HG02588 (cell line): ENCODE data around the gene ARID2.

Source experiments
- ATAC-seq: cut with Tn5 transposase; IDR thresholded peaks from one replicate; pipeline ENCODE4 v1.9.1; 2021; ENCODE audit warnings: mild to moderate bottlenecking, moderate library complexity; ENCODE audit not compliant: unreplicated experiment

The ARID2 gene, protein sequence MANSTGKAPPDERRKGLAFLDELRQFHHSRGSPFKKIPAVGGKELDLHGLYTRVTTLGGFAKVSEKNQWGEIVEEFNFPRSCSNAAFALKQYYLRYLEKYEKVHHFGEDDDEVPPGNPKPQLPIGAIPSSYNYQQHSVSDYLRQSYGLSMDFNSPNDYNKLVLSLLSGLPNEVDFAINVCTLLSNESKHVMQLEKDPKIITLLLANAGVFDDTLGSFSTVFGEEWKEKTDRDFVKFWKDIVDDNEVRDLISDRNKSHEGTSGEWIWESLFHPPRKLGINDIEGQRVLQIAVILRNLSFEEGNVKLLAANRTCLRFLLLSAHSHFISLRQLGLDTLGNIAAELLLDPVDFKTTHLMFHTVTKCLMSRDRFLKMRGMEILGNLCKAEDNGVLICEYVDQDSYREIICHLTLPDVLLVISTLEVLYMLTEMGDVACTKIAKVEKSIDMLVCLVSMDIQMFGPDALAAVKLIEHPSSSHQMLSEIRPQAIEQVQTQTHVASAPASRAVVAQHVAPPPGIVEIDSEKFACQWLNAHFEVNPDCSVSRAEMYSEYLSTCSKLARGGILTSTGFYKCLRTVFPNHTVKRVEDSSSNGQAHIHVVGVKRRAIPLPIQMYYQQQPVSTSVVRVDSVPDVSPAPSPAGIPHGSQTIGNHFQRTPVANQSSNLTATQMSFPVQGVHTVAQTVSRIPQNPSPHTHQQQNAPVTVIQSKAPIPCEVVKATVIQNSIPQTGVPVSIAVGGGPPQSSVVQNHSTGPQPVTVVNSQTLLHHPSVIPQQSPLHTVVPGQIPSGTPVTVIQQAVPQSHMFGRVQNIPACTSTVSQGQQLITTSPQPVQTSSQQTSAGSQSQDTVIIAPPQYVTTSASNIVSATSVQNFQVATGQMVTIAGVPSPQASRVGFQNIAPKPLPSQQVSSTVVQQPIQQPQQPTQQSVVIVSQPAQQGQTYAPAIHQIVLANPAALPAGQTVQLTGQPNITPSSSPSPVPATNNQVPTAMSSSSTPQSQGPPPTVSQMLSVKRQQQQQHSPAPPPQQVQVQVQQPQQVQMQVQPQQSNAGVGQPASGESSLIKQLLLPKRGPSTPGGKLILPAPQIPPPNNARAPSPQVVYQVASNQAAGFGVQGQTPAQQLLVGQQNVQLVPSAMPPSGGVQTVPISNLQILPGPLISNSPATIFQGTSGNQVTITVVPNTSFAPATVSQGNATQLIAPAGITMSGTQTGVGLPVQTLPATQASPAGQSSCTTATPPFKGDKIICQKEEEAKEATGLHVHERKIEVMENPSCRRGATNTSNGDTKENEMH (N-terminal part only)

DNA sequence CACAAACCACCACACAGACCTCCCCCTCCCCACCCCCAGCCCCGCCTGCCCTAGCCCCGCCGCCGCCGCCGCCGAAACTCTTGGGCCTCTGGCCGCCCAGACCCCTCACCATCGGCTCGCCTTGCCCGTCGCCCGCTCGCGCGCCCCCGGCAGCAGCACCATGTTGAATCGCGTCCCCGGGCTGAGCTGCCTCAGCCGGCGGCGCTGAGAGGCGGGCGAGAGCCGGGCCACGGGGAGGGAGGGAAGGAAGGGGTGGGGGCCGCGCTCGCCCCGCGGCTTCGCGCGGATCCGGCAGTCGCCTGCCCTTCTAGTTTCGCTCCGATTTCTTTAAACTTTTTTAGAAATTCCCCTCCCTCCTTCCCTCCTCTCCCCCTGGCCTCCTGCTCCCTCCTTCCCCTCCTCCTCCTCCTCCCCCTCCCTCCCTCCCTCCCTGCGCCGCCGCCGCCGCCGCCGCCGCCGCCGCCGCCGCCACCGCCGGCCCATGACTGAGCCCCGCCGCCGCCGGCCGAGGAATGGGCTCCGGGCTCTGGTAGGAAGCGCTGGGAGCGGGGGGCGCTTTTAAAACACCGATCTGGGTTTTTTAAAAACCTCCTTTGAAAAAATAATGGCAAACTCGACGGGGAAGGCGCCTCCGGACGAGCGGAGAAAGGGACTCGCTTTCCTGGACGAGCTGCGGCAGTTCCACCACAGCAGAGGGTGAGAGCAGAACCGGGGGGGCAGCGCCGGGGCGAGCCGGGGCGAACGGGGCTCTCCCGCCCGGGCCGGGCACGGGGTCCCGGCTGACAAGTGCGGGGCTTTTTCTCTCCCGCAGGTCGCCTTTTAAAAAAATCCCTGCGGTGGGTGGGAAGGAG lies at the start of gene ARID2:
Gene ARID2 (plus strand): TSS at position 474 of the 851 bp plus-strand sequence. CDS start 131 bp downstream, at position 605.
- ATAC-seq, result peak; percentile 14

DNA sequence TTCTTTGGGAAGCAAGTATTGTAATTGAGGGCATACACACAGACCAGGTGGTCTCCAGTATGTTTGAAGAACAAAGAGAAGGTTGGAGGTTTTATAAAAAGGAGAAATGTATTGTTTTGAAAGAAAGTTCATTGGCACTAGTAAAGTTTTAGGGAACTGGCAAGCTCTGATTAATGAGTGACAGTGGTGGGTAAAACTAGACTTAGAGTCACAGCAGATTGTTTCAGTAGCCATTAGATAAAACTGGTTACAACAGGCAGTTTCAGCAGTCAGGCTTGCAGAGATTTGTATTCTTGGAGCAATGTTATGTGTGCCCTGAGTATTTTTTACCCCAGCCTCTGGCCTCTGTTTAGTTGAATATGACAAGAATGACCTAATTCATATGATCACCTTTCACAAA lies 49.1 kb upstream of the ARID2 start:
- no peak for ATAC-seq

DNA sequence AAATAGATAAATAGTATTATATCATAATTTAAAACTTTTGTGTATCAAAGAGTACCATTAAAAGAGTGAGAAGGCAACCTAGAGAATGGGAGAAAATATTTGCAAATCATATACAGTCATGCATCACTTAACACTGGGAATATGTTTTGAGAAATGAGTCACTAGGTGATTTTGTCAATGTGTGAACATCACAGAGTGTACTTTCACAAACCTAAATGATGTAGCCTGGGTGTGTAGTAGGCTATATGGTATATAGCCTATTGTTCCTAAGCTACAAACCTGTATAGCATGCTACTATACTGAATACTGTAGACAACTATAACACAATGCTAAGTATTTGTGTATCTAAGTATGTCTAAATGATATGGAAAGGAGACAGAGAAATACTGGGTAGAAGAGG lies 48.0 kb upstream of the ARID2 start:
- no peak for ATAC-seq

- ATAC-seq, result peak; percentile 49
Observed at GRCh38 chr12:45685680-45686079, 43.8 kb upstream of the ARID2 start.

DNA sequence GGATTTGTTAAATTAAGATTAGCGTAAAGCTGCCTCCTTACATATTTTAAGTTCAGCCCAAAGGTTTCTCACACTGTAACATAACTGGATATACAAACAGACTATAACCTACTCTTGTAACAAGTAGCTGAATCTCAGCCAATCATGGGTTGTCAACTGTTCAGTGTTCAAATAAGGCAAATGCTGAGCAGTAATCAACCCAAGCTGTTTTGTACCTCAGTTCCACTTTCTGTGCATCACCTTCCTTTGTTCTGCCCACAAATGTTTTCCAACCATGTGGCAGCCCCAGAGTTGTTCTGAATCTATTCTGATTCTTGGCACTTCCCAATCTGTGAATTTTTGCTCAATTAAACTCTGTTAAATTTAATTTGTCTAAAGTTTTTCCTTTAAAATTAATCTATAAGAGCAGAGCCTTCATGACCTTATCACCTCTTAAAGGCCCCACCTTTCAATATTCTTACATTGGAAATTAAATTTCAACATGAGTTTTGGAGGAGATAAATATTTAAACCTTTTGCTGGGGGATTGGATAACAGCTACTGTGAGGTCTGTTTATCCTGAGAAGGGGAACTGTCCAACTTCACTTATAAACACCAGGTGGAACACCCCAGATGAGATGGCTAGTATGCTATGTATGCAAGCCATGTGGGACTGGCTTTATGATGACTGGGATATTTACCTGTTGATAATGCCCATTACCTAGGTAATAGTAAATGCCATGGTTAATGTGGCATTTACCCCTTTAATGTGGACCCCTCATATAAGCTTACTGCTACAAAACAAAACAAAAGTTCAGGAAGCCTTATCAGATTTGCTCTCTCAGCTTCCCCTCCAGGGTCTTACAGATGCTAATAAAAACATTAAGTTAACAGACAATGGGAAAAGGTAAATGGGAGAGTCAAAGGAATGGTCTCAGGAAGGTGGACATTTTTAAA lies 42.2 kb upstream of the ARID2 start:
- no peak for ATAC-seq

GRCh38 chr12:45688183-45688582 lies 41.3 kb upstream of the ARID2 start:
- ATAC-seq, result no peak

GRCh38 chr12:45695035-45695434 lies 34.5 kb upstream of the ARID2 start:
- no peak for ATAC-seq

- ATAC-seq, result no peak
Observed at GRCh38 chr12:45695606-45696005, 33.9 kb upstream of the ARID2 start.

DNA sequence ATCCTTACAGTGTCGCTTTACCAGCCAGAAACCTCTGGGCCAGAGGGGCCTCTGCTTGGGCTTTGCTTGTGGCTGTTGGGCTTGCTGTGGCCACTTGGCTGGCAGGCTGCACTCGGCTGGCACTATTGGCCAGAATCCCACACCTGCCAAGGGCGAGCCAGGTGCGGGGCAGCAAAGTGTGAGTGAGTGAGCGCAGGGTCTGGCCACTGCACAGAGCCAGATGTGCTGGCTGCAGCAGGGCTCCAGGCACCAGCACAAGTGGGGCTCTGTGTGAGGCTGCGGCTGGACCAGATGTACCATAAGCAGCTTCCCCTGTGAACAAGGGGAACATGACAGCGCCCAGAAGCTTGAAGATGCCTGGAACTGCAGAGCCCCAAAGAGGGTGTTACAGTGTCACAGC lies 33.5 kb upstream of the ARID2 start:
- ATAC-seq, result no peak

DNA sequence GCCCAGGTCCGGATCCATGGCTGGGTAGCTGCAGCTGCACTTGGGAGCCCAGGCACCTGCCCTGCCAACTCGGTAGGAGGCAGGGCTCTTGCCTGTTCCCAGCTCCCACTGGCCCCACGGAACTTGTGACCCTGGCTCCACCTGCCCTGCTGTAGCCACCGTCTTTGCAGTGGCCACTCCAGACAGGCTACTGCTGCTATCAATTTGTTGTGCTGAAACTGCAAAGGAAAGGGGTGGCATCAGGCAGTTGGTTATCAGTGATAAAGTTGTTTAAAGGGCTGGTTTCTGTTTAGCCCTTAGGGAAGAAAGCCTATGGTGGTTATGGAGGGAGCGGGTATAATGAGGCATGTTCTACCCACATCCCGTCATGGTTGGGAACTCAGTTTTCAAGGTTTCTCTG lies 32.1 kb upstream of the ARID2 start:
- no peak for ATAC-seq

- ATAC-seq, result no peak
Observed at GRCh38 chr12:45701296-45701695, 28.2 kb upstream of the ARID2 start.

- ATAC-seq, result no peak
Observed at GRCh38 chr12:45703942-45704341, 25.6 kb upstream of the ARID2 start.

GRCh38 chr12:45704968-45705367 lies 24.5 kb upstream of the ARID2 start:
- no peak for ATAC-seq

- no peak for ATAC-seq
Observed at GRCh38 chr12:45705404-45705803, 24.1 kb upstream of the ARID2 start.

DNA sequence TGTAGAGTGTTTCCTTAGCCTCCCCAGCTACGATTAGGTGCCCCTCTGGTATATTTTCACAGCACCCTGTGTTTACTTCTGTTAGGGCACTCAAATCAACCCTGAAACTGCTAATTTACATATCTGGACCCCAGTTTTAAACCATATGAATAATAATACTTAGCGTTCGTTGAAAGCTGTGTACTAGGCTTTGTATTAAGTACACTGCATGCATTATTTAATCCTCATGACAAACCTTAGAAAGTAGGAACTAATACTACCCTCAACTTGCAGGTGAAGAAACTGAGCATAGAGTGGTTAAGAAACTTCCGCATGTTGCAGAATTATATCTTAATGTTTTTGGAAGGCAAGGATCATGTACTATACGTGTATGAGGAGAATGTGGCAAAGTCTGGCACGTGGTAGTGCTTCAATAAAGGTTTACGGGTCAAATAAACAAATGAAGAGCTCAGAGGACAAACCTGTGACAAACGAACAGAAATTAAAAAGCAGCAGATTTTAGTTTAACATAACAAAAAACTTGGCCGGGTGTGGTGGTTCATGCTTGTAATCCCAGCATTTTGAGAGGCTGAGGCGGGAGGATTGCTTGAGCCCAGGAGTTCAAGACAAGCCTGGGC lies 22.2 kb upstream of the ARID2 start:
- ATAC-seq, result no peak

- no peak for ATAC-seq
Observed at GRCh38 chr12:45708363-45708762, 21.1 kb upstream of the ARID2 start.

DNA sequence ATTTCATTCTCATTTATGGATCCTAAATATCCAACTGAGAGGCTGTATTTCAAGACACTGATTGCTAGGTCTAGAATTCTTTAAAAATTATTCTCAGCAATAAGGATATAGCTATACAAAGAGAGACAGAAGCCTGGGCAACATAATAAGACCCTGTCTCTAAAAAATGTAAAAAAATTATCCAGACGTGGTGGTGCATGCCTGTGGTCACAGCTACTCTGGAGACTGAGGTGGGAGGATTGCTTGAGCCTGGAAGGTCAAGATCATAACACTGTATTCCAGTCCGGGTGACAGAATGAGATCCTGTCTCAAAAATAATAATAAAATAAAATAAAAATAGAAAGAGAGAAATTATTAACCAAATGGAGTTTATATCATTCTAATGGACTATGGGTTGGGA lies 20.6 kb upstream of the ARID2 start:
- no peak for ATAC-seq

DNA sequence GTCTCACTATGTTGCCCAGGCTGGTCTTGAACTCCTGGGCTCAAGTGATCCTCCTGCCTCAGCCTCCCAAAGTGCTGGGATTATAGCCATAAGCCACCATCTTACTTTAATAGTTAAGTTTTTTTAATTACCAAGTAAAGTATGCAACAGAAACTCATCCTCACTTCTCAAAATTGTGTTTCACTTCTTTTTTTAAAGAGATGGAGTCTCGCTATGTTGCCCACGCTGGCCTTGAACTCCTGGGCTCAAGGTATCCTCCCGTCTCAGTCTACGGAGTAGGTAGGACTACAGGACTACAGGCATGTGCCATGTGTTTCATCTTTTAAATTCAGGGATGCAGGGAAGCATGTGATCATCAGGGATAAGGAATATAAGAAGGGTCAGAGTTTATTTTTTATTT lies 17.2 kb upstream of the ARID2 start:
- ATAC-seq, result no peak

- ATAC-seq, result no peak
Observed at GRCh38 chr12:45713078-45713477, 16.4 kb upstream of the ARID2 start.
